Skeletal muscle tissue (tissue), 4 donors: ENCODE results near the gene SNTA1. TPM values are rescaled to one million over a fixed set of nuclear protein-coding genes. Genes with fewer than 3 reads are reported as not detected.

Source experiments
- H3K27ac ChIP-seq: one replicate; pipeline ENCODE4 v1.7.0; 2013; ENCODE audit warnings: mild to moderate bottlenecking, low read depth, low read length, inconsistent platforms
- H3K27me3 ChIP-seq, 3 donors: one replicate each; pipeline ENCODE4 v1.7.0; 2013; ENCODE audit warnings: low read length in 3 of 3; ENCODE audit not compliant: control insufficient read depth in 3 of 3, insufficient read depth in 3 of 3
- H3K36me3 ChIP-seq, 3 donors: one replicate each; pipeline ENCODE4 v1.7.0; 2013; ENCODE audit warnings: low read length in 3 of 3; ENCODE audit not compliant: control insufficient read depth in 3 of 3, insufficient read depth in 3 of 3
- H3K4me1 ChIP-seq, 3 donors: one replicate each; pipeline ENCODE4 v1.7.0; 2013; ENCODE audit warnings: low read length in 3 of 3, mild to moderate bottlenecking in 3 of 3; ENCODE audit not compliant: control insufficient read depth in 3 of 3, insufficient read depth in 3 of 3
- H3K4me3 ChIP-seq, 3 donors: one replicate each; pipeline ENCODE4 v1.7.0; 2013; ENCODE audit warnings: low read length in 3 of 3
- H3K9ac ChIP-seq, 3 donors: one replicate each; pipeline ENCODE4 v1.7.0; 2013; ENCODE audit warnings: low read length in 3 of 3, mild to moderate bottlenecking in 3 of 3, moderate library complexity in 2 of 3, low read depth in 1 of 3
- H3K9me3 ChIP-seq, 3 donors: one replicate each; pipeline ENCODE4 v1.7.0; 2013; ENCODE audit warnings: low read length in 3 of 3; ENCODE audit not compliant: control insufficient read depth in 3 of 3
- total RNA-seq: library from RNA; depleted of rRNA; stranded (reverse); fragments of >200 nt; gene quantifications from one replicate; pipeline ENCODE4 v1.2.3, GENCODE V29; 2014
- donor health status: Osteomylitis.

Gene SNTA1
- total RNA-seq, 1 donor from 2014 or later = 36.5 TPM

- H3K9me3 ChIP-seq = no peaks in the 10 kb centered on the region
- no peaks in the 10 kb centered on the region for H3K27me3 ChIP-seq
- no peak overlapping the region for H3K4me3 ChIP-seq
- no peak overlapping the region for H3K27ac ChIP-seq
- peaks cover 32 to 56% (median 48%) of the 10 kb centered on the region in 3 donors for H3K36me3 ChIP-seq
- H3K9ac ChIP-seq = no peak overlapping the region
- no peaks in the 10 kb centered on the region for H3K4me1 ChIP-seq
These were observed 66.2 kb downstream of the SNTA1 start for GRCh38 chr20:33377366-33377765.

- Histone ChIP-seq H3K27ac (no peak overlapping the region), H3K4me3 (no peak overlapping the region), H3K4me1 (no peaks in the 10 kb centered on the region), H3K9ac (no peak overlapping the region), H3K27me3 (no peaks in the 10 kb centered on the region), H3K9me3 (no peaks in the 10 kb centered on the region), H3K36me3 (peaks cover 32 to 61% (median 56%) of the 10 kb centered on the region in 3 donors)
These were observed 69.6 kb downstream of the SNTA1 start for GRCh38 chr20:33373735-33374605.

GRCh38 chr20:33372993-33373441, 70.5 kb downstream of the SNTA1 start:
- no peak overlapping the region for H3K4me3 ChIP-seq
- peaks cover 27 to 54% (median 51%) of the 10 kb centered on the region in 3 donors for H3K36me3 ChIP-seq
- H3K9me3 ChIP-seq = no peaks in the 10 kb centered on the region
- no peaks in the 10 kb centered on the region for H3K4me1 ChIP-seq
- no peaks in the 10 kb centered on the region for H3K27me3 ChIP-seq
- H3K9ac ChIP-seq = no peak overlapping the region
- no peak overlapping the region for H3K27ac ChIP-seq

- no peak overlapping the region for H3K9ac ChIP-seq
- H3K4me3 ChIP-seq = no peak overlapping the region
- no peaks in the 10 kb centered on the region for H3K4me1 ChIP-seq
- no peak overlapping the region for H3K27ac ChIP-seq
- H3K36me3 ChIP-seq = peaks cover 26 to 61% (median 57%) of the 10 kb centered on the region in 3 donors
- H3K9me3 ChIP-seq = no peaks in the 10 kb centered on the region
- no peaks in the 10 kb centered on the region for H3K27me3 ChIP-seq
These were observed 73.3 kb downstream of the SNTA1 start for GRCh38 chr20:33370291-33370690.

- no peaks in the 10 kb centered on the region for H3K9me3 ChIP-seq
- no peak overlapping the region for H3K27ac ChIP-seq
- H3K27me3 ChIP-seq = no peaks in the 10 kb centered on the region
- H3K9ac ChIP-seq = no peak overlapping the region
- H3K4me1 ChIP-seq = no peaks in the 10 kb centered on the region
- H3K36me3 ChIP-seq = peaks cover 43 to 65% (median 63%) of the 10 kb centered on the region in 3 donors
- no peak overlapping the region for H3K4me3 ChIP-seq
These were observed 80.7 kb downstream of the SNTA1 start for GRCh38 chr20:33362898-33363297.

GRCh38 chr20:33359399-33360261, 83.9 kb downstream of the SNTA1 start:
- Histone ChIP-seq H3K4me1 (no peaks in the 10 kb centered on the region), H3K36me3 (peaks cover 34 to 56% (median 47%) of the 10 kb centered on the region in 3 donors), H3K27ac (no peak overlapping the region), H3K9ac (no peak overlapping the region), H3K9me3 (no peaks in the 10 kb centered on the region), H3K4me3 (no peak overlapping the region), H3K27me3 (no peaks in the 10 kb centered on the region)

Other genes with a start within 250 kb of the SNTA1 start
- not detected for gene BPIFA3, start 226.4 kb downstream of the SNTA1 start, total RNA-seq
- not detected for gene BPIFA1, start 207.8 kb downstream of the SNTA1 start, total RNA-seq
- gene BPIFB1, start 160.5 kb downstream of the SNTA1 start, total RNA-seq = not detected
- gene CDK5RAP1, start 42.2 kb downstream of the SNTA1 start, total RNA-seq = 20.4 TPM
- gene CBFA2T2, start 46.3 kb upstream of the SNTA1 start, total RNA-seq = 10.4 TPM
- not detected for gene C20orf144, start 218.6 kb upstream of the SNTA1 start, total RNA-seq
- 1.0 TPM for gene ACTL10, start 223.2 kb upstream of the SNTA1 start, total RNA-seq
- 32.4 TPM for gene NECAB3, start 230.7 kb upstream of the SNTA1 start, total RNA-seq
- gene E2F1, start 242.6 kb upstream of the SNTA1 start, total RNA-seq = 5.2 TPM